AG09319 (cell line): ENCODE data around the gene BRME1.
A peak's percentile ranks its signal among the peaks of the same experiment; 100 is the strongest.
"Not testable (repeated sequence)": the region's sequence is repeated elsewhere in the genome, so short reads cannot be mapped to it uniquely, and the experiment has no call there.

Experiments used
- DNase-seq: peaks from one replicate; pipeline ENCODE4 v3.0.0-alpha.2; 2010; ENCODE audit warnings: low read depth; ENCODE audit errors: extremely low read depth
- TF ChIP-seq, protein P1 (sequence below): IDR thresholded peaks from 2 replicates; pipeline ENCODE4 v1.5.1; 2011; ENCODE audit warnings: low read depth, mild to moderate bottlenecking, inconsistent platforms, low read length, moderate library complexity

The BRME1 gene

DNA sequence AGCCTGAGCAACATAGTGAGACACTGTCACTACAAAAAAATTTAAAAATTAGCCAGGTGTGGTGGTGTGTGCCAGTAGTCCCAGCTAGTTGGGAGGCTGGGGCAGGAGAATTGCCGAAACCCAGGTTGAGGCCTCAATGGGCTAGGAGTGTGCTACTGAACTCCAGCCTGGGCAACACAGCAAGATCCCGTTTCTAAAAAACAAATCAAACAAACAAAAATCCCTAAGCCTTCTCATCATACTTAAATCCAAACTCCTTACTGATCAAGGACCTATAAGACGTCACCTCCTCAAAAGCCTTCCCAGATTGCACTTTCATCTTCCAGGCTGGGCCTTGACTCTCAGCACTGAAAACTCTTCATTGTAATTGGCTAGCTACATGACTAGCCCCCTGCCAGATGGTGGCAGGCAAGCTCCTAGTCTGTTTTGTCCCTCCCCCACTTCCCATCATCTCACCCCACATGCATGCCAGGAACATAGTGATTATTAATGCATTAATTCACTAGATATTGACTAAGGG, 46.5 kb downstream of the BRME1 start:
- TF ChIP-seq, protein P1, sequence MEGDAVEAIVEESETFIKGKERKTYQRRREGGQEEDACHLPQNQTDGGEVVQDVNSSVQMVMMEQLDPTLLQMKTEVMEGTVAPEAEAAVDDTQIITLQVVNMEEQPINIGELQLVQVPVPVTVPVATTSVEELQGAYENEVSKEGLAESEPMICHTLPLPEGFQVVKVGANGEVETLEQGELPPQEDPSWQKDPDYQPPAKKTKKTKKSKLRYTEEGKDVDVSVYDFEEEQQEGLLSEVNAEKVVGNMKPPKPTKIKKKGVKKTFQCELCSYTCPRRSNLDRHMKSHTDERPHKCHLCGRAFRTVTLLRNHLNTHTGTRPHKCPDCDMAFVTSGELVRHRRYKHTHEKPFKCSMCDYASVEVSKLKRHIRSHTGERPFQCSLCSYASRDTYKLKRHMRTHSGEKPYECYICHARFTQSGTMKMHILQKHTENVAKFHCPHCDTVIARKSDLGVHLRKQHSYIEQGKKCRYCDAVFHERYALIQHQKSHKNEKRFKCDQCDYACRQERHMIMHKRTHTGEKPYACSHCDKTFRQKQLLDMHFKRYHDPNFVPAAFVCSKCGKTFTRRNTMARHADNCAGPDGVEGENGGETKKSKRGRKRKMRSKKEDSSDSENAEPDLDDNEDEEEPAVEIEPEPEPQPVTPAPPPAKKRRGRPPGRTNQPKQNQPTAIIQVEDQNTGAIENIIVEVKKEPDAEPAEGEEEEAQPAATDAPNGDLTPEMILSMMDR = no peak; the same call in 1 of the 2 replicates
- no peak for DNase-seq

DNA sequence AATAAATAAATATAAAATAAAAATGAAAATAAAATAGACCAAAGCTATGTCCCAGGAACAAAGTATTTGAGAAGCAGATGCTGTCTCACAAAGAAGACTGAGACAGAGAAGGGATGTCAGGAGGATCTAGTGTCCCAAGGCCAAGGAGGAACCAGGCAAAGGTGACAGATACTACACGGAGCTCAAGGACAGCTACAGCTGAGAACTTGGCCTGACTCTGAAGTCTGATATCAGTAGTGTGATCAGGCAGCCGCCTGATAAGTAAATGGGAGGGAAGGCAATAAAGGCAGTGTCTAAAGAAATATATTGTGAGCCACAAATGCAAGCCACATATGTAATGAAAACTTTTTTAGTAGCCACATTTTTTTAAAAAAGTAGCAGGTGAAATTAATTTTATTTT, 49.4 kb downstream of the BRME1 start:
- TF ChIP-seq, protein P1 = no peak
- no peak for DNase-seq

DNA sequence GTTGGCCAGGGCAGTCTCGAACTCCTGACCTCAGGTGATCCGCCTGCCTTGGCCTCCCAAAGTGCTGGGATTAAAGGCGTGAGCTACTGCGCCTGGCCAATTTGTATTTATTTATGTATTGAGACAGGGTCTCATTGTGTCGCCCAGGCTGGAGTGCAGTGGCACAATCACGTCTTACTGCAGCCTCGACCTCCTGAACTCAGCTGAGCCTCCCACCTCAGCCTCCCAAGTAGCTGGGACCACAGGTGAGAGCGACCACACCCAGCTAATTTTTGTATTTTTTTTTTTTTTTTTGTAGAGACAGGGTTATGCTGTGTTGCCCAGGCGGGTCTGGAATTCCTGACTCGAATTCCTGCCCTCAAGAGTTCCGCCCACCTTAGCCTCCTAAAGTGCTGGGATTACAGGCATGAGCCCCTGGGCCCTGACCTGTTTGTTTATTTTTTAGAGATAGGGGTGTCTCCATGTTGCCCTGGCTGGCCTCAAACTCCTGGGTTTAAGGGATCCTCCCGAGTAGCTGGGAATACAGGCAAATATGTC, 53.7 kb downstream of the BRME1 start:
- not testable (repeated sequence) for DNase-seq

DNA sequence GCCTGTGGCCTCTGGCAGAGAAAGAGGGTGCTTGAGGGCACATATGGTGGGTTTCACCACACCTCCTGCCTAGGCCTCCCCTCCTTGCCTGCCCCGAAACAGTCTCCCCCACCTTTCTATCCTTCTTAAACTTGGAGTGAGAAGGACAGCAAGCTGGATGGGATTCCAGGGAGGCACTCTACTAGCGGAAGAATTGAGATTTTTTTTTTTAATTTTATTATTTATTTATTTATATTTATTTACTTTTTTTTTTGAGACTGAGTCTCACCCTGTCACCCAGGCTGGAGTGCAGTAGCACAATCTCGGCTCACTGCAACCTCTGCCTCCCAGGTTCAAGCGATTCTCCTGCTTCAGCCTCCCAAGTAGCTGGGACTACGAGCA, 54.2 kb downstream of the BRME1 start:
- not testable (repeated sequence) for DNase-seq

DNA sequence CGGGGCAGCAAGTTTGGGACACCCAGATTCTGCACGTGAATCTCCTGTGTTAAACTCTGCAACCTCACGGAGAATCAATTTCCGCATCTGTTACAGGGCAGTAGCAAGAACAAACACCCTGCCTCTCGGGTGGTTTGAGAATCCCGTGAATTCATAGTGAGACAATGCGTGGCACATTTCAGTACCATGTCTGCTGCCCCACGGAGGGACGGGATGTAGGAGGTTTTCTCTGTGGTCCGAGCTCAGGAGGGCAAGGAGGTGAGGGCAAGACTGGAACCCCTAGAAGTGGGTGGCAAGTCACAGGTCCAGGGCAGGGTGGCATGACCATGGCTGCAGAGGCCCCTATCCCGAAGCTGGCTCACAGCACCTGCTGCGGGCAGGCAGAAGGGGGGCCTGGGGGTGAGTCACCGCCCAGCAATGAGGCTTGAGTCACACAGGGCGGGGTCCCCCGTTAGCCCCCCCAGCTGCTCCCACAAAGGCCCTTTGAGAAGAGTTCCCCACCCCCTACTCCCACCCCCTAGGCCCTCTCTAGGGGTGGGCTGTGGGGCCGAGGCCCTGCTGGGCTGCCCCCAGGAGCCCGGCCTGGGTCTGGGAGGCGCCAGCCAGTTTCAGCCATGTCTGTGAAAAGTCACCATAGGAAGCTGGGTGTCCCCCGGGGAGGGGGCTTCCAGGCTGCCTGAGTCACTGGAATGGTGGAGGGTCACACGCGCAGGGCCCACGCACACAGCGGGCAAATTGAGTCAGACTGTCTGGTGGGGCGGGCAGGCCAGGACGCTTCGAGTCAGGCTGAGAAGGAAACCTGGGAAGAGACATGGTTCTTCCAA, 54.8 kb downstream of the BRME1 start:
- peak; percentile 83 for DNase-seq
- TF ChIP-seq, protein P1 = no peak

DNA sequence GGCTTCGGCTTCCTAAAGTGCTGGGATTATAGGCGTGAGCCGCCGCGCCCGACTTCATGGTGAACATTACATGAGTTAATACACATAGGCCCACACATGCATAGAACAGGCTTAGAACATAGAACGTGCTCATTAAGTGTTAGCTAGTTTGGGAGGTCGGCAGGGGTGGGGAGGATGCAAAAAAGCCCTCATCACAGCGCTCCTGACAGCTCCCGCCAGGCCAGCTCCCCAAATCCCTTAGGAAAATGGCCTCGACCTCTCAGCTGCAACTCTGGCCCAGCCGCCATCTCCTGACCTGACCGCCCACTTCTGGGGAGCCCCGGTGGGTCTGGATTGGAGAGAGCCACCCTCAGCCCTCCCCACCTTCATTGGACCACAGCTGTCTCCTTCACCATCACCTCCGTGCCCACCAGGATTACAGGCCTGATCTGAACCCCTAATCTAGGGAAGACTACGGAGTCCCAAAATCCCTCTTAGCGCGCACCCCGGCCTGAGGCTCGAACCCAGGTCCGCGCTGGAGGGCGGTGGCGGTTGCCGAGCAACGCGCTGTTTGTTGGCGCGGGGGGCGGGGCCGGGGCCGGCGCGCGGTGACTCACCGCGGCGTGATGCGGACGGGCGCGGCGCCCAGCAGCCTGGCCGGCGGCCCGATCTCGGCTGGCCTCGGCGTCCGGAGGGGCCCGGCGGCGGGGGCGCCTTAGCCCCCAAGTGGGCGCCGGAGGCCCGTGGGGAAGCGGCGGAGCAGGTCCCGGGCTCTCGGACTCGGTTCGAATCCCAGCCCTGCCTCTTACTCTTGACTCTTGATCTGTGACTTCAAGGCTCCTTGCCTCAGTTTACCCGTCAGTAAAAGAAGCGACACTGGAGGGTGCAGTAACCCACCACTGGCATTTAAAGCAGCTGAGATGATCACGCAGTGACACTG, 55.7 kb downstream of the BRME1 start:
- TF ChIP-seq, protein P1 = no peak

GRCh38 chr19:13848798-13849676, 56.9 kb downstream of the BRME1 start:
- TF ChIP-seq, protein P1 = no peak
- DNase-seq = no peak

More for the DNA sequence above, 55.7 kb downstream of the BRME1 start:
- DNase-seq = no peak
